Neuronal stem cell (in vitro differentiated cells): ENCODE measurements around the gene MRPS26.

ENCODE experiments used
- DNase-seq: peaks from one replicate; pipeline ENCODE4 v3.0.0-alpha.2; 2013; ENCODE audit warnings: low spot score
- H2AFZ ChIP-seq: one replicate; pipeline ENCODE4 v1.6.1; 2013; ENCODE audit warnings: mild to moderate bottlenecking, low read length, inconsistent platforms
- H2AK5ac ChIP-seq: 2 replicates; pipeline ENCODE4 v1.6.1; 2013; ENCODE audit warnings: low read depth, mild to moderate bottlenecking, inconsistent platforms, low read length, moderate library complexity, mixed read lengths
- H2BK120ac ChIP-seq: 2 replicates; pipeline ENCODE4 v1.6.1; 2013; ENCODE audit warnings: low read depth, mild to moderate bottlenecking, inconsistent platforms, low read length, moderate library complexity, mixed read lengths
- H2BK12ac ChIP-seq: one replicate; pipeline ENCODE4 v1.6.1; 2013; ENCODE audit warnings: low read length, inconsistent platforms
- H2BK15ac ChIP-seq: 2 replicates; pipeline ENCODE4 v1.6.1; 2013; ENCODE audit warnings: mild to moderate bottlenecking, low read length, inconsistent platforms, mixed read lengths
- H2BK5ac ChIP-seq: one replicate; pipeline ENCODE4 v1.6.1; 2013; ENCODE audit warnings: inconsistent platforms, mild to moderate bottlenecking, low read length, moderate library complexity
- H3K14ac ChIP-seq: one replicate; pipeline ENCODE4 v1.6.1; 2013; ENCODE audit warnings: low read length, inconsistent platforms
- H3K18ac ChIP-seq: 2 replicates; pipeline ENCODE4 v1.6.1; 2013; ENCODE audit warnings: low read length, inconsistent platforms
- H3K23ac ChIP-seq: 2 replicates; pipeline ENCODE4 v1.6.1; 2013; ENCODE audit warnings: low read depth, mild to moderate bottlenecking, mixed read lengths, low read length, inconsistent platforms; ENCODE audit not compliant: poor library complexity
- H3K27ac ChIP-seq: replicated peaks from 3 replicates; pipeline ENCODE4 v1.5.1; 2013; ENCODE audit warnings: low read length, inconsistent platforms
- H3K27me3 ChIP-seq, 3 experiments: 2 replicates each; pipeline ENCODE4 v1.6.1; 2013; ENCODE audit warnings: low read length in 3 of 3, mild to moderate bottlenecking in 2 of 3, inconsistent platforms in 1 of 3, low read depth in 1 of 3, mixed read lengths in 1 of 3, moderate library complexity in 1 of 3; ENCODE audit not compliant: control insufficient read depth in 3 of 3, insufficient read depth in 3 of 3
- H3K36me3 ChIP-seq, 2 donors: replicated peaks in 1 of 2; 2 replicates each; pipeline ENCODE4 v1.6.1; 2013; ENCODE audit warnings: low read length in 2 of 2; ENCODE audit not compliant: control insufficient read depth in 2 of 2, insufficient read depth in 2 of 2
- H3K4ac ChIP-seq: 2 replicates; pipeline ENCODE4 v1.6.1; 2013; ENCODE audit warnings: inconsistent platforms, mild to moderate bottlenecking, low read length, moderate library complexity
- H3K4me1 ChIP-seq, 2 donors: 1 replicate in 1 of 2; 2 replicates in 1 of 2; pipeline ENCODE4 v1.6.1; 2013; ENCODE audit warnings: low read length in 2 of 2, low read depth in 1 of 2; ENCODE audit not compliant: control insufficient read depth in 2 of 2, insufficient read depth in 1 of 2
- H3K4me2 ChIP-seq: one replicate; pipeline ENCODE4 v1.6.1; 2013; ENCODE audit warnings: mild to moderate bottlenecking, low read length, inconsistent platforms; ENCODE audit not compliant: insufficient read depth, poor library complexity, severe bottlenecking
- H3K4me3 ChIP-seq, 2 donors: 2 replicates each; pipeline ENCODE4 v1.5.1; 2013; ENCODE audit warnings: low read length in 2 of 2, mild to moderate bottlenecking in 2 of 2, inconsistent platforms in 1 of 2, moderate library complexity in 1 of 2
- H3K79me1 ChIP-seq: one replicate; pipeline ENCODE4 v1.6.1; 2013; ENCODE audit warnings: low read depth, mild to moderate bottlenecking, inconsistent platforms, low read length, moderate library complexity
- H3K9ac ChIP-seq: one replicate; pipeline ENCODE4 v1.6.1; 2013; ENCODE audit warnings: mild to moderate bottlenecking, low read depth, low read length, inconsistent platforms; ENCODE audit not compliant: poor library complexity
- H3K9me3 ChIP-seq, 2 donors: replicated peaks in 1 of 2; 2 replicates each; pipeline versions ENCODE3 to v1.6.1; 2013; ENCODE audit warnings: low read length in 2 of 2, mild to moderate bottlenecking in 2 of 2, inconsistent platforms in 1 of 2, low read depth in 1 of 2, mixed read lengths in 1 of 2, moderate library complexity in 1 of 2; ENCODE audit not compliant: control insufficient read depth in 2 of 2, insufficient read depth in 1 of 2
- H4K8ac ChIP-seq: one replicate; pipeline ENCODE4 v1.6.1; 2013; ENCODE audit warnings: low read depth, mild to moderate bottlenecking, inconsistent platforms, low read length, moderate library complexity
- H4K91ac ChIP-seq: one replicate; pipeline ENCODE4 v1.6.1; 2013; ENCODE audit warnings: low read length, low read depth, mild to moderate bottlenecking, inconsistent platforms; ENCODE audit not compliant: poor library complexity
- WGBS, 2 donors: extraction: QIAGEN DNeasy Blood & Tissue Kit; methylation state at CpG; one replicate each; pipeline ENCODE4 v1.1.7; 2013; ENCODE audit warnings: missing lambda C conversion rate in 2 of 2, mixed read lengths in 1 of 2; ENCODE audit not compliant: insufficient read length in 2 of 2, insufficient replicate concordance in 1 of 2; ENCODE audit errors: extremely low coverage in 2 of 2; 5-methylcytosine and 5-hydroxymethylcytosine counted together

Gene MRPS26

DNA sequence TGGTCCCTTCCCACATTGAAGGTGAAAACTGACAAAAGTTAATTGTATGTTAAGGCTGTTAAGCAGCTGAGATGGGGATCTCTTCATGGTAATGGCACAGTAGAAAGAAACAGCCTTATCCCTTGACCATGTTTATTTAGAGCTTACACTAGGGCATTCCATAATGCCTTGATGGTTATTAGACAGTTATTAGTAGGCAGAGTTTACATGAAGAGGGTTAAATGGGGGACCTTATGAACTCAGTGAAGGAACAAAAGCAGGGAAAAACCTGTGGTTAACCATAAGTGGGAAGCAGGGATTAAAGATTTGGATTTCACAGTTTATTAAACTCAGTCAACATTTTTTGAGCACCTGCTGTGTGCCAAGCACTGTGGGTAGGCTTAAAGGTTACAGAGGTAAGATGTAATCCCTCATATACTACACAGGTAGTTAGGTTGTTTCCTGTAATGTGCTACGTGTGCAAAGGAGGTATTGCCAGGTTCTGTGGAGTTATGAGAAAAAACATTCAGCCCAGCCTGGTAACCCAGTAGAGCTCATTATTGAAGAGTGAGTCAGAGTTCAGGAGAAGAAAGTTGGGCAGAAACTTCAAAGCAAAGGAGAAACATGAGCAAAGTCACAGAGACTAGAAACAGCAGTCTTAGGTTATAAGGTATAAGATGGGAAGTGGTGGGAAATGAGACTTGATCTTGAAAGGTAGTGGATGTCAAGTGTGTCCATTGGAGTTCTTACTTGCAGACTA is 34.7 kb upstream of the MRPS26 start:
- H4K8ac ChIP-seq: no peak overlapping the region
- no peaks in the 10 kb centered on the region for H3K79me1 ChIP-seq
- no peaks in the 10 kb centered on the region for H3K9me3 ChIP-seq
- H2BK120ac ChIP-seq: no peak overlapping the region
- H3K4me1 ChIP-seq: no peaks in the 10 kb centered on the region
- H3K4me3 ChIP-seq: no peak overlapping the region
- no peak overlapping the region for H2AK5ac ChIP-seq
- H2BK15ac ChIP-seq: no peak overlapping the region
- no CpG with 5 or more reads among the region's 1 CpG for WGBS, 2 donors
- H3K27ac ChIP-seq: no peak overlapping the region
- no peaks in the 10 kb centered on the region for H3K27me3 ChIP-seq
- no peak overlapping the region for H2AFZ ChIP-seq
- H3K36me3 ChIP-seq: peaks cover 19 to 93% of the 10 kb centered on the region in 2 donors
- H2BK5ac ChIP-seq: no peak overlapping the region
- no peak overlapping the region for H3K4ac ChIP-seq
- no peak overlapping the region for H2BK12ac ChIP-seq
- H3K9ac ChIP-seq: no peak overlapping the region
- no peak overlapping the region for H4K91ac ChIP-seq
- no peak overlapping the region for H3K14ac ChIP-seq
- H3K4me2 ChIP-seq: no peak overlapping the region
- DNase-seq: no peak
- H3K23ac ChIP-seq: no peak overlapping the region
- H3K18ac ChIP-seq: no peak overlapping the region

DNA sequence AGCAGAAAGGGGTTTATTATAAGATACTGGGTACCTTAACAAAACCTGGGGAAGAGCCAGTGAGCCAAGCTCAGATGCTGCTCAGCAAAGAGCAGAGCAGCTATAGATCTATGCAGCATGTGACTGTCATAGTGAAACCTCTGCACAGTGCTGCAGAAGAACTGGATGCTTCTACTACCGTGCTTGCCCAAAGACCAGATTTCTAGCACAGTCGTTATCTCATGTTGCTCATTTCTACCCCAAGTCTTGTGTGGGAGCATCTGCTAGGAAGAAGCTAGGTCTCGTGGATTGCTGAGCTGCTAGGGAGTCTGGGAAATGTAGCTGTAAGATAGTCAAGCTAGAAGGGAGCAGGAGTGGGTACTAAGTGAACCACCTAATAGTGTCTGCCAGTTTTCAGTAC is 34.1 kb upstream of the MRPS26 start:
- H3K9me3 ChIP-seq: no peaks in the 10 kb centered on the region
- peaks cover 18 to 93% of the 10 kb centered on the region in 2 donors for H3K36me3 ChIP-seq
- no peak overlapping the region for H2AFZ ChIP-seq

DNA sequence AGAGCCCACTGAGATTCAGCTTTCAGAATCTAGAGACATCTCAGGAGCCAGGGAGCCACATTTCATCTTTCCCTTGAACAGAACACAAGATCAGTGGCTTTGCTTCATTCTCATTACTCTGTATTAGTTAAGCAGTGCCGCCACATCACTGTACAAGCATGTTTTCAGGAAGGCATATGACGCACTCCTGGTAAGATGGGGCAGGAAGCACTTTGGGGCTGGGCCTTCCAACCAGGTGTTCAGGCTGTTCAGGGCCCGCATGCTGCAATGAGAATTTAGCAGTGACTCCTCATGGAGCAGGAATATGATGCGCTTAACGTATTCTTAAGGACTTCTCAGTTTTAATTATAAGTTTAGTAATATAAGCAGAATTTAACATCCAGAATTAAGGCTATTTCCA is 32.1 kb upstream of the MRPS26 start:
- peaks cover 18 to 88% of the 10 kb centered on the region in 2 donors for H3K36me3 ChIP-seq
- H3K14ac ChIP-seq: no peak overlapping the region
- peaks cover 4 to 13% of the 10 kb centered on the region in 2 donors for H3K9me3 ChIP-seq
- H3K23ac ChIP-seq: no peak overlapping the region
- H2BK15ac ChIP-seq: no peak overlapping the region
- no peak overlapping the region for H3K9ac ChIP-seq
- no peak overlapping the region for H4K91ac ChIP-seq
- no peaks in the 10 kb centered on the region for H3K27me3 ChIP-seq
- no peak for DNase-seq
- no peak overlapping the region for H3K4me3 ChIP-seq
- H3K27ac ChIP-seq: no peak overlapping the region
- no peak overlapping the region for H2AFZ ChIP-seq
- no peak overlapping the region for H3K4me2 ChIP-seq
- no peak overlapping the region for H2BK12ac ChIP-seq
- H4K8ac ChIP-seq: no peak overlapping the region
- no peaks in the 10 kb centered on the region for H3K79me1 ChIP-seq
- H3K4ac ChIP-seq: no peak overlapping the region
- no peak overlapping the region for H2BK120ac ChIP-seq
- no peak overlapping the region for H2BK5ac ChIP-seq
- no peaks in the 10 kb centered on the region for H3K4me1 ChIP-seq
- WGBS, 2 donors: no CpG with 5 or more reads among the region's 5 CpGs
- no peak overlapping the region for H2AK5ac ChIP-seq
- no peak overlapping the region for H3K18ac ChIP-seq

More for the DNA sequence above, 34.1 kb upstream of the MRPS26 start:
- Histone ChIP-seq H3K79me1 (no peaks in the 10 kb centered on the region), H4K91ac (no peak overlapping the region), H3K4me1 (no peaks in the 10 kb centered on the region), H2BK12ac (no peak overlapping the region), H3K9ac (no peak overlapping the region), H3K27me3 (no peaks in the 10 kb centered on the region), H2AK5ac (no peak overlapping the region), H3K4ac (no peak overlapping the region), H4K8ac (no peak overlapping the region), H3K18ac (no peak overlapping the region), H3K4me2 (no peak overlapping the region), H3K27ac (no peak overlapping the region), H3K4me3 (no peak overlapping the region), H2BK120ac (no peak overlapping the region), H2BK15ac (no peak overlapping the region), H2BK5ac (no peak overlapping the region), H3K14ac (no peak overlapping the region), H3K23ac (no peak overlapping the region)
- no peak for DNase-seq
- WGBS, 2 donors: no CpG with 5 or more reads among the region's 3 CpGs

DNA sequence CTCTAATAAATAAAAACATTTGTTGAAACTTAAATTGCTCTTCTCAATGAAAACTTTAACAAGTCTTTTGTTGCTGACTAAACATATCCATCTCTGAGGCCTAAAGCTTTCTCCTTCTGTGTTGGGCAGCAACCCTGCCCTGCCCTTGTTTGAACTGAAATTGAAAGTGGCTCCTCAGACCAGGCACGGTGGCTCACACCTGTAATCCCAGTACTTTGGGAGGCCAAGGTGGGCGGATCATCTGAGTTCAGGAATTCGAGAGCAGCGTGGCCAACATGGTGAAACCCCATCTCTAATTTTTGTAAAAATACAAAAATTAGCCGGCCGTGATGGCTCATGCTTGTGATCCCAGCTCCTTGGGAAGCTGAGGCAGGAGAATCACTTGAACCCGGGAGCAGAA is 31.7 kb upstream of the MRPS26 start:
- H3K9ac ChIP-seq: no peak overlapping the region
- H2AK5ac ChIP-seq: no peak overlapping the region
- peaks cover 4 to 13% of the 10 kb centered on the region in 2 donors for H3K9me3 ChIP-seq
- H3K18ac ChIP-seq: no peak overlapping the region
- no peak overlapping the region for H4K8ac ChIP-seq
- no peak overlapping the region for H3K4ac ChIP-seq
- H3K23ac ChIP-seq: no peak overlapping the region
- DNase-seq: no peak
- H3K36me3 ChIP-seq: peaks cover 17 to 84% of the 10 kb centered on the region in 2 donors
- no peak overlapping the region for H3K4me3 ChIP-seq
- no peak overlapping the region for H3K14ac ChIP-seq
- no peaks in the 10 kb centered on the region for H3K79me1 ChIP-seq
- H4K91ac ChIP-seq: no peak overlapping the region
- H2BK12ac ChIP-seq: no peak overlapping the region
- no peak overlapping the region for H2BK120ac ChIP-seq
- H2AFZ ChIP-seq: no peak overlapping the region
- no peaks in the 10 kb centered on the region for H3K4me1 ChIP-seq
- no peak overlapping the region for H2BK15ac ChIP-seq
- H3K4me2 ChIP-seq: no peak overlapping the region
- WGBS, 2 donors: no CpG with 5 or more reads among the region's 7 CpGs
- H3K27ac ChIP-seq: no peak overlapping the region
- no peak overlapping the region for H2BK5ac ChIP-seq
- no peaks in the 10 kb centered on the region for H3K27me3 ChIP-seq
